ENCODE results near the gene TCEA3. TPM values are rescaled to one million over a fixed set of nuclear protein-coding genes. Genes with fewer than 3 reads are reported as not detected.

The TCEA3 gene
- total RNA-seq, 3 donors from 2014 or later, result 1.6 to 2.6 (median 2.1) TPM

DNA sequence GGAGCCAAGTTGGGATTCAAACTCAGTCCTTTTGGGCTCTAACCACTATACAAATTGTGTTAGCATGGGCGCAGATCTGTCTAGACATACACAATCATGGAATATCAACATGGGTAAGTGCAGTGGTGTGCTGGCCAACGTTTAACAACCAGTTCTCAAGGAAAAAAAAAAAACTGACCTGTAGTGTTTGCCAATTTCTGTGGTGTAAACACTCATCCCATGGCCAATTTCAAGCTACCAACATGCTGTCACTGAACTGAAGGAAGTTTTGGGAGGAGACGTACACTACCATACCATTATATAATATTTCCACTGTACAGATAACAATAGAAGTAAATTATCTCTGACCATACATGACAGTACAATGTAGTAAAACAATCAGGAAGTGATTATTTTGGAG, 3.2 kb downstream of the TCEA3 start:
- Mint-ChIP-seq H3K4me1 (ENCODE audit: low read depth) (peaks cover 23% of the 10 kb centered on the region), H3K4me3 (no peak overlapping the region), H3K27me3 (ENCODE audit: low read depth) (peaks cover 6% of the 10 kb centered on the region), H3K36me3 (ENCODE audit: insufficient read depth) (no peaks in the 10 kb centered on the region), H3K9me3 (no peaks in the 10 kb centered on the region)
- DNase-seq, result no peak
- ATAC-seq, result no peak

DNA sequence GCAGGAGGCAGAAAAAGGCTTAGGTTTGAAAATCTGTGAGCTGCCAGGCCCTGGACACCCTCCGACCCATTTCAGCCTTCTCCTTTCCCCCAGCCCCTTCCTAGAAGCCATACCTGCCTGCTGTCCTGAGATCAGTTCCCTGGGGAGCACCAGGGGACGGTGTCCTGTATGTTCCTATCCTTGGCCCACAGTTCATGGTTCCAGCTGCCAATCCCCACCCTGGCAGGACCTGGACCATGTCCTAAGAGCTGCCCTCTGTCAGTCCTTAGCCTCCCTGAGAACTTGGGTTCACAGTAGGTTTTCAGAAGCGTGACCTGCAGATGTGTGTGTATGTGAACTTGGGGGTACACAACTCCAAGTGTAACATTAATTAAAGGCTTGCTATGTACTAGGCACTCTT, 3.8 kb downstream of the TCEA3 start:
- no peak for ATAC-seq

DNA sequence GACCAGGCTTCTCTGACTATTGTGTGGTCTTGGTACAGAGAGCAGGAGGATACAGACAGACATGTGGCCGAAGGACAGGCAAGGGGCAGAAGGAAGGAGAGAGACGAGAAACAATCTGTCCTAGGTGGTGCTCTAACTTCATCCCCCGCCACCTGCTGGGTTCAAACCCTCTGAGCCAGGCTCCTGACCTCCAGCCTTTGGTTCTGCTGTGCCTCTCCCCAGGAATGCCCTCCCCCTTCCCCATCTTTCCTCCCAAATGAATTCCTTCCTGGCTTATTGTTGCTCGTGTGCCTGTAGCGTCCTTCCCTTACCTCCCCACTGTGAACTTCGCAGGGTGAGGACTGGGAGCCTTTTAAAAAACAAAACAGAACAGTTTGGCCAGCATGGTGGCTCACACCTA, 5.4 kb downstream of the TCEA3 start:
- ATAC-seq (no peak), DNase-seq (no peak)
- H3K4me3 Mint-ChIP-seq, result no peak overlapping the region
- H3K36me3 Mint-ChIP-seq (ENCODE audit: insufficient read depth), result no peaks in the 10 kb centered on the region
- H3K4me1 Mint-ChIP-seq (ENCODE audit: low read depth), result peaks cover 23% of the 10 kb centered on the region
- no peaks in the 10 kb centered on the region for H3K27me3 Mint-ChIP-seq (ENCODE audit: low read depth)
- no peaks in the 10 kb centered on the region for H3K9me3 Mint-ChIP-seq

More for the DNA sequence above, 3.8 kb downstream of the TCEA3 start:
- H3K9me3 Mint-ChIP-seq, result no peaks in the 10 kb centered on the region
- no peak overlapping the region for H3K4me3 Mint-ChIP-seq
- peaks cover under 1% of the 10 kb centered on the region for H3K27me3 Mint-ChIP-seq (ENCODE audit: low read depth)
- H3K4me1 Mint-ChIP-seq (ENCODE audit: low read depth), result peaks cover 23% of the 10 kb centered on the region
- no peaks in the 10 kb centered on the region for H3K36me3 Mint-ChIP-seq (ENCODE audit: insufficient read depth)
- DNase-seq, result no peak

DNA sequence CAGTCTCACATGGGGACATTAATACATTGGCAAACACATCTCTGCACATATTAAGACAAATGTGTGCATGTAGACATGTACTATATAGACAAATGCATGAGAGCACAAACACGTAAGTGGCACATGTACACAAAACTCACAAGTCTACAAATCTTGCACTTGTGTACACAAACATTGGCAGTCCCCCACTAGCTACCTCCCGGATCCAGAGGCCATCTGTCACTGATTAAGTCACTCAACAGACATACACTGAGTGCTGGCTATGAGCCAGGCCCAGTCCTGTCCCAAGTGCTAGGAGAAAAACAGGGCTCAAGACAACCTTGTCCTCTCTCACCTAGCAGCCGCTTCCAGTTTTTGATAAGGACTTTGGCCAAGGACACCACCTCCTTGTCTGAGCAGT, 7.0 kb downstream of the TCEA3 start:
- Mint-ChIP-seq H3K27me3 (ENCODE audit: low read depth) (no peaks in the 10 kb centered on the region), H3K36me3 (ENCODE audit: insufficient read depth) (no peaks in the 10 kb centered on the region), H3K4me3 (no peak overlapping the region), H3K4me1 (ENCODE audit: low read depth) (peaks cover 11% of the 10 kb centered on the region), H3K9me3 (no peaks in the 10 kb centered on the region)
- DNase-seq (no peak), ATAC-seq (no peak)

DNA sequence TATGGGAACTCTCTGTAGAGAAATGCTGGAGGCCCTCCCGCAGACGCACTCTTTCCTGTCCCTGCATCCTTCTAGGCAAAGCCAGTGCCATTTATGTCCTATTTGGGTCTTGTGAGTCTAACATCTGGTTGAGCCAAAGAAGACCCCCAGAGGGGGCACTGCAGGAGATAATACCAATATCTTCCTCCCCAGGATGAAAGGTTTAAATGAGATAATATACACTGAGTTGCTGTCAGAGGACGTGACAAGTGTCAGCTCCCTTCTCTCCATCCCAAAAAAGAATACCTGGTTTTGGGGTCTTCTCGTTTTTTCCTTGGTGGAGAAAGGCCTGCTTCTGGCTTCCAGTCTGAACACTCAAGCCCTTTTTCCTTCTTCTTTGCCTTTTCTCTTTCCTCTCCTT, 7.6 kb downstream of the TCEA3 start:
- ATAC-seq, result no peak

DNA sequence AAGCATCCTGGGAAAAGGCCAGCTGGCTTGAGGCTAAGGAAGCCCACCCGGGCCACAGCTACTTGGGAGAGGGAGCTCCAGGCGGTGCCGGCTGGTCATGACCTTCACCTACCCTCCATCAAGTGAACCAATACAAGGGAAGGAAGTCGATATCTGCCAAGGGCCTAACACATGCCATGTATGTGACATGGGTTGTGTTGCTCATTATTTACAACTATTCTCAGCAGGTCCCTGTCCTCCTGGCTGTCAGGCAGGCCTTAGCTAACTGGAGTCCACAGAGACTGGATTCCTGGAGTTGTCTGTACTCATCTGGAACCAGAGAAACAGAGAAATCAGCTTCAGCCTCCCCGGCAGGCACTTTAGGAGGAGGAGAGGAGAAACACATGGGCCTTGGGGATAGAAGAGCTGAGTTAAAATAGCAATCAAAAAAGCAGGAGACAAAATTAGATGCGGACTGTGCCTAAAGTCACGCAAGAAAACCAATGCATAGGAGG, 15.7 kb downstream of the TCEA3 start:
- H3K4me3 Mint-ChIP-seq, result no peak overlapping the region
- DNase-seq, result no peak

More for the DNA sequence above, 7.6 kb downstream of the TCEA3 start:
- DNase-seq, result no peak
- no peaks in the 10 kb centered on the region for H3K9me3 Mint-ChIP-seq
- H3K4me1 Mint-ChIP-seq (ENCODE audit: low read depth), result peaks cover 5% of the 10 kb centered on the region
- H3K4me3 Mint-ChIP-seq, result no peak overlapping the region
- no peaks in the 10 kb centered on the region for H3K27me3 Mint-ChIP-seq (ENCODE audit: low read depth)
- H3K36me3 Mint-ChIP-seq (ENCODE audit: insufficient read depth), result no peaks in the 10 kb centered on the region

DNA sequence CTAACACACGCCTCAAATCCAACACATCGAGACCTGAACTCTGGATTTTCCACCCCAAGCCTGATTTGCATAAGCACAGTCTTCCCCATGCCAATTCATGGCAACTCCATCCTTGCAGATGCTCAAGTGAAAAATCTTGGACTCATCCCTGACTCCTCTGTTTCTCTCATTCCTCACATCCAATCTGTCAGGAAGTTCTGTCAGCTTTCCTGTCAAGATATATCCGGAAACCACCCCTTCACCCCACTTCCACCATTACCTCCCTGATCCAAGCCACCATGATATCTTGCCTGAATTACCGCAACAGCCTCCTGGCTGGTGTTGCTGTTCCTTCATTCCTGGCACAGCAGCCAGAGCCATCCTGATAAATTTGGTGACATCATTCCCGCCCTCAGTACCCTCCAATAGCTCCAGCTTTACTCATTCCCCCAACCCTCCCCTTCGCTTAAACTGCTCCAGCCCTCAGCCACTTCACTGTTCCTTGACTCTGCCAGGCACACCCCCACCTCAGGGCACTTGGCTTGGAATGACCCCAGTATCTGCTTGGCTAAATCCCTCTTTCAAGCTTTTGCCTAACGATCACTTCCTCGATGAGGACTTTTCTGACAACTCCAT, 17.4 kb downstream of the TCEA3 start:
- no peaks in the 10 kb centered on the region for H3K27me3 Mint-ChIP-seq (ENCODE audit: low read depth)
- no peaks in the 10 kb centered on the region for H3K9me3 Mint-ChIP-seq
- H3K36me3 Mint-ChIP-seq (ENCODE audit: insufficient read depth), result no peaks in the 10 kb centered on the region
- no peak for DNase-seq
- ATAC-seq, result no peak
- no peak overlapping the region for H3K4me3 Mint-ChIP-seq
- H3K4me1 Mint-ChIP-seq (ENCODE audit: low read depth), result peaks cover 9% of the 10 kb centered on the region

More for the DNA sequence above, 15.7 kb downstream of the TCEA3 start:
- no peak for ATAC-seq
- Mint-ChIP-seq H3K4me1 (ENCODE audit: low read depth) (peaks cover 7% of the 10 kb centered on the region), H3K36me3 (ENCODE audit: insufficient read depth) (no peaks in the 10 kb centered on the region), H3K9me3 (no peaks in the 10 kb centered on the region), H3K27me3 (ENCODE audit: low read depth) (no peaks in the 10 kb centered on the region)

DNA sequence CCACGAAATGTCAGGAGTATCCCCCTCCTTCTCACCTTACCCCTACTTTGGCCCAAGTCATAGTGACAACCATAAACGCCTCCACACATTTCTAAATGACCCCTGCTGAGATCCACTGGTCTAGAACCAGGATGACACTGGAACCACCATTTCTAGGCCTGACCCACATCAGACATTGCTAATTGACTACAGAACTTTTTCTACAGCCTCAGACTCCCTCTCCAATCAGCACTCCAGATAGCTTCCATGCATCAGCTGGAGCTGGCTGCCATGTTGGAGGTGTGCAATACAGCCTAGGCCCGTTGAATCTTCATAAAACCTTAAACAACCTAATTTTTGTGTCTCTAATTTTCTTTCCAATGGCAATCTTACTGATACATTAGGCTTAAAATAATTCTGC, 18.6 kb downstream of the TCEA3 start:
- no peaks in the 10 kb centered on the region for H3K9me3 Mint-ChIP-seq
- peaks cover 9% of the 10 kb centered on the region for H3K4me1 Mint-ChIP-seq (ENCODE audit: low read depth)
- H3K4me3 Mint-ChIP-seq, result no peak overlapping the region
- H3K27me3 Mint-ChIP-seq (ENCODE audit: low read depth), result no peaks in the 10 kb centered on the region
- DNase-seq (no peak), ATAC-seq (no peak)
- no peaks in the 10 kb centered on the region for H3K36me3 Mint-ChIP-seq (ENCODE audit: insufficient read depth)

DNA sequence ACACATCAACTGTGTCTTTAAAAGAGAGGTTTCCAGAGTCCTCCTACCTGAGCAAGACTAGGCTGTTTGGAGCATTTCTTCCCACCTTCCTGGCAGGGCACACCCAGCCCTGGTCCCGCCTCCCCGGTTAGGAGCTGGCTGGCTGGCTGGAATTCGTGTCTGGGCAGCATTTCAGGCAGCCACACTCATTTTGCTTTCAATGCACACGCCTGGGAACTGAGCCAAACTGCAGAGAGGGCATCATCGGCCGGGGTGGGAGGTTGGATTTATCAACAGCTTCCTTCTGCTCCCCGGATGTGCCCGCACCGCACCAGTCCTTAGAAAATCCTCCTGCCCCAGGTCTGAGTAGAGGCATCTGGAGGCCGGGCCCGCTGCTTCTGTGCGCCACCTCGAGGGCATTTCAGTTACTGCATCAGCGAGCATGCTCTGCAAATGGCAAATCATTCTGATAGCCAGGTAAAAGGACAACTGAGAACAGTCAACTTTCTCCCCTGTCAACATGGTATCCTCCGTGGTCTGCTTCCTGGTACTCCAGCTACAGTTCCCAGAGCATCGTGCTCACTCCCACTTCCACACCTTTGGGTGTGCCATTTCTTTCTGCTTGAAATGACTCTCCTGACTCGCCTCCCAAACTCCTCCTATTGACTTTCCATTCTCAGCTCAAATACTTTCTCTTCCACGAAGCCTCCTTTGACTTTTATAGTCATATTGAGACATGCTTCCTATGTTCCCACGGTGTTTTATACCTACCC, 20.6 kb downstream of the TCEA3 start:
- Mint-ChIP-seq H3K9me3 (no peaks in the 10 kb centered on the region), H3K4me1 (ENCODE audit: low read depth) (peaks cover 9% of the 10 kb centered on the region), H3K4me3 (no peak overlapping the region), H3K27me3 (ENCODE audit: low read depth) (no peaks in the 10 kb centered on the region), H3K36me3 (ENCODE audit: insufficient read depth) (no peaks in the 10 kb centered on the region)
- DNase-seq, result peak; percentile 81
- peak; percentile 94 for ATAC-seq

DNA sequence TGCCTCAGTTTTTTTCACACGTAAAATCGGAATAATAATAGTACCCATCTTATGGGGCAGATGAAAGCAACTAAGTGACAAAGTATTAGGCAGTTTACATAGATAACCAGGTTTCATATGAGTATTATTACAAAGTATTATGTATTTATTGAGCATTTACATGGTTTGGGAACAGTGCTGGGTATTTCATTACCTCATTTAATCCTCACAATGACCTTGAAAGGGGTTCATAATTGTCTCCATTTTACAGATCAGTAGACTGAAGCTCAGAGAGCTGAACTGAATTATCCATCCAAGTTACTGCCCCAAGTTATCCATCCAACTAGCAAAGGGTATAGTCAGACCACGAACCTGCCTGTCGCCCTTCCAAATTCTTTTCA, 21.2 kb downstream of the TCEA3 start:
- DNase-seq (no peak), ATAC-seq (no peak)
- H3K4me1 Mint-ChIP-seq (ENCODE audit: low read depth), result peaks cover 9% of the 10 kb centered on the region
- H3K4me3 Mint-ChIP-seq, result no peak overlapping the region
- H3K27me3 Mint-ChIP-seq (ENCODE audit: low read depth), result no peaks in the 10 kb centered on the region
- H3K36me3 Mint-ChIP-seq (ENCODE audit: insufficient read depth), result no peaks in the 10 kb centered on the region
- no peaks in the 10 kb centered on the region for H3K9me3 Mint-ChIP-seq

DNA sequence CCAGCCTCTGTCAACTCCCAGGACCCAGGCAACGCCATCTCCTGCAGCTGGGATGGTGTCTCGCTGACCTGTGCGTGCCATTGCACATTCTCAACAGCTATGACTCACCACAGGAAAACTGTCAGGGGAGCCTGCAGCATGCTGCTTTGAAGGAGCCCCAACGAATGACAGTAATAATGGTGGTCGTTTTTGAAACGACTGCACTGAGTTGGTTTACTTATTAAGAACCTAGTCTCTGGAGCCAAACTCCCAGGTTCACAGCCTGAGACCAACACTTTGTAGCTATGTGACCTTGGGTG, 21.6 kb downstream of the TCEA3 start:
- Mint-ChIP-seq H3K27me3 (ENCODE audit: low read depth) (no peaks in the 10 kb centered on the region), H3K36me3 (ENCODE audit: insufficient read depth) (no peaks in the 10 kb centered on the region), H3K9me3 (no peaks in the 10 kb centered on the region), H3K4me3 (no peak overlapping the region), H3K4me1 (ENCODE audit: low read depth) (peaks cover 9% of the 10 kb centered on the region)
- ATAC-seq (no peak), DNase-seq (no peak)

DNA sequence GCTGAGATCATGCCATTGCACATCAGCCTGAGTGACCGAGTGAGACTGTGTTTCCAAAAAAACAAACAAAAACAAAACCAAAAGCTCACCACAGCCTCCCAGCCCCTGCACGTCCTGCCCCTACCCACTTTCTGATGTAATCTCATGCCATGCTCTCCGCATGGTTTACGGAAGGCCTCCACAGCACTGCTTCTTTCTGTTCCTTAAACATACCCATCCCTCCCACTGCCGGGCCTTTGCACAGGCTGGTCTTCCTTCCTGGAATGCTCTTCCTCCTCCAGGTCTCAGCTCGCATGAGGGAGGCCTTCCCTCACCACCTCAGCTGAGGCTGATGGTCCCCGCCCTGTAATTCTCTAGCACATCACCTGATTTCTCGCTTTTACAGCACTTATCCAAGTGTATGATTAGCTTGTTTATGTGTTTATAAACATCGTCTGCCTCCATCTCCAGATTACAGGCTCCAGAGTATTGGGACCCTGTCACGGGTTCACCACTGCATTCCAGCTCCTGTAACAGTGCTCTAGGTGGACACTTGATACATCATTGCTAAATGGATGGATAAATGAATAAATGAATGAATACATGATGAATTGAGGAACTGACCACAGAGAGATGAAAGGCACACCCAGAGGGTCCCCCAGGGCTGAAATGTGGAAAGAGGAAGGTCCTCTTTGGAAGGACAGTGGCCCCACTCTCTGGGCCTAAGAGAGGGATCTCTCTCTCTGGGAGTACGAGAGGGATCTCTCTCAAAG, 22.1 kb downstream of the TCEA3 start:
- Mint-ChIP-seq H3K9me3 (no peaks in the 10 kb centered on the region), H3K4me3 (no peak overlapping the region), H3K4me1 (ENCODE audit: low read depth) (peaks cover 9% of the 10 kb centered on the region), H3K27me3 (ENCODE audit: low read depth) (no peaks in the 10 kb centered on the region), H3K36me3 (ENCODE audit: insufficient read depth) (no peaks in the 10 kb centered on the region)
- ATAC-seq (no peak), DNase-seq (no peak)

DNA sequence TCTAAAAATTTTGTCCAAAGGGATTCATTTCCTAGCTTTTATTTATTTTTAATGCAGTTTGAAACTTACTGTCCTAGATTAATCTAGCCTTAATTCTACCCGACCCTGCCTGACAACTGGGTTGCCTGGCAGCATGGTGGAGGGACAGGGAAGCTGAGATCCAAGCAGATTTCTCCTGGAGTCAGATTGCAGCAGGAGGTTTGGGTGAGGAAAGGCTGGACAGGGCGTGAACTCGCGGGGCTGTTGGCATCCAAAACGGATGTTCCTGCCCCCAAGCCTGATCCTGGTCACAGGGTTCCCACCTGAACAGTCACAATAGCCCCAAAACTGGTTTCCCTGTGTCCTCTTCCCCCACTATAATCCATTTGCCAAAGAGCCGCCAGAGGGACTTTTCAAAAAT, 23.2 kb downstream of the TCEA3 start:
- no peak overlapping the region for H3K4me3 Mint-ChIP-seq
- peaks cover 9% of the 10 kb centered on the region for H3K4me1 Mint-ChIP-seq (ENCODE audit: low read depth)
- H3K36me3 Mint-ChIP-seq (ENCODE audit: insufficient read depth), result no peaks in the 10 kb centered on the region
- no peaks in the 10 kb centered on the region for H3K9me3 Mint-ChIP-seq
- DNase-seq (no peak), ATAC-seq (no peak)
- H3K27me3 Mint-ChIP-seq (ENCODE audit: low read depth), result no peaks in the 10 kb centered on the region

DNA sequence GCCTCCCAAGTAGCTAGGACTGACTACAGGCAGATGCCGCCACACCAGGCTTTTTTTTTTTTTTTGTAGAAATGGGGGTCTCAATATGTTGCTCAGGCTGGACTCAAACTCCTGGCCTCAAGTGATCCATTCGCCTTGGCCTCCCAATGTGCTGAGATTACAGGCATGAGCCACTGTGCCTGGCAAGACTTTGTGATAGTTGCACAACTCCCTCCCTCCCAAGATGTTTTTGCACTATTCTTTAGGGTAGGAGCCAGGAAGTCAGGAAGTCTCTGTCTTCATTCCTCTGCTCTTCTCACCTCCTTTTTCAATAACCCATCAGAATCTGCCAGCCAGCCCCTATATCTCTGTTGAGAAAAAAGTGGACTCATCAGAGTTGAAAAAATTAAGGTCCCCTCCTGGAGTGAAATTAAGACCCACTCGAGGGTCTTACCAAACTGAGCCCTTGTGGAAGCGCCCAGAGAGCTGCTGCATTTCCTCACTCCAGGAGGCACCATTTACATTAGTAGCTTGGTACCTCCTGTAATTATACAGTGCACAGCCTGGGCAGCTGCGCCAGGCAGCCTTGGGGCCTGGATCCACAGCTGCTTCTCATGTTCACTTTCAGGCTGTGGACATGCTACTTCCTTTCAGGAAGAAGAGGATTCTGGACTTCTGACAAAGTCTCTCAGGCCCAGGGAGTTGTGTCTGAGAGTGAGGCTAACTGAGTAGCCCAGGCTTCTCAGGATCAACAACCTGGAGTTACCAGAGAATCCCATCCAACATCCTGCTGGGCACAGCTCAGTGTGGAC, 24.0 kb downstream of the TCEA3 start:
- H3K4me3 Mint-ChIP-seq, result no peak overlapping the region
- peaks cover 9% of the 10 kb centered on the region for H3K4me1 Mint-ChIP-seq (ENCODE audit: low read depth)
- DNase-seq, result no peak
- H3K9me3 Mint-ChIP-seq, result no peaks in the 10 kb centered on the region
- no peak for ATAC-seq
- no peaks in the 10 kb centered on the region for H3K36me3 Mint-ChIP-seq (ENCODE audit: insufficient read depth)
- H3K27me3 Mint-ChIP-seq (ENCODE audit: low read depth), result no peaks in the 10 kb centered on the region

Measured in activated T-cell treated with anti-CD3 and anti-CD28 coated beads, Interleukin-2, amount 50 U/mL, for 4 hours (primary cell).